GM23248 (cell line): ENCODE data around the gene DDR1. TPM values are rescaled to one million over a fixed set of nuclear protein-coding genes. Genes with fewer than 3 reads are reported as not detected.
A peak's percentile ranks its signal among the peaks of the same experiment; 100 is the strongest.

Experiments
- DNase-seq: peaks from one replicate; pipeline ENCODE4 v3.0.0-alpha.2; 2015
- H2AFZ ChIP-seq: fragments of 200-600 bp; sonication (generic); 2 replicates; pipeline ENCODE4 v1.6.1; 2016; ENCODE audit warnings: antibody characterized with exemption
- H3F3A ChIP-seq: fragments of 200-600 bp; sonication (generic); 2 replicates; pipeline ENCODE4 v1.6.1; 2016; ENCODE audit warnings: mild to moderate bottlenecking, antibody characterized with exemption, mixed run types; ENCODE audit not compliant: insufficient read depth
- H3K27ac ChIP-seq: fragments of 200-600 bp; sonication (generic); 2 replicates; pipeline ENCODE4 v1.5.1; 2016; ENCODE audit warnings: mild to moderate bottlenecking
- H3K27me3 ChIP-seq: fragments of 200-600 bp; sonication (generic); replicated peaks from 2 replicates; pipeline ENCODE4 v1.6.1; 2016; ENCODE audit warnings: mild to moderate bottlenecking; ENCODE audit not compliant: insufficient read depth
- H3K36me3 ChIP-seq: fragments of 200-600 bp; sonication (generic); 2 replicates; pipeline ENCODE4 v1.6.1; 2016; ENCODE audit warnings: low read depth, mild to moderate bottlenecking
- H3K4me1 ChIP-seq: fragments of 200-600 bp; sonication (generic); 2 replicates; pipeline ENCODE4 v1.6.1; 2016; ENCODE audit warnings: mild to moderate bottlenecking; ENCODE audit not compliant: insufficient read depth
- H3K4me2 ChIP-seq: fragments of 200-600 bp; sonication (generic); one replicate; pipeline ENCODE4 v1.6.1; 2016; ENCODE audit warnings: mild to moderate bottlenecking; ENCODE audit not compliant: unreplicated experiment
- H3K4me3 ChIP-seq: fragments of 200-600 bp; sonication (generic); 2 replicates; pipeline ENCODE4 v1.5.1; 2016; ENCODE audit warnings: mild to moderate bottlenecking
- H3K79me2 ChIP-seq: fragments of 200-600 bp; sonication (generic); 2 replicates; pipeline ENCODE4 v1.6.1; 2016; ENCODE audit warnings: mild to moderate bottlenecking; ENCODE audit not compliant: insufficient read depth
- H3K9ac ChIP-seq: fragments of 200-600 bp; sonication (generic); 2 replicates; pipeline ENCODE4 v1.6.1; 2016; ENCODE audit warnings: mild to moderate bottlenecking
- H3K9me2 ChIP-seq: fragments of 200-600 bp; sonication (generic); 2 replicates; pipeline ENCODE4 v1.6.1; 2016; ENCODE audit warnings: mixed run types, mild to moderate bottlenecking, moderate library complexity; ENCODE audit not compliant: insufficient read depth
- H3K9me3 ChIP-seq: fragments of 200-600 bp; sonication (generic); one replicate; pipeline ENCODE4 v1.6.1; 2017; ENCODE audit warnings: low read depth
- H4K20me1 ChIP-seq: fragments of 200-600 bp; sonication (generic); 2 replicates; pipeline ENCODE4 v1.6.0; 2016; ENCODE audit not compliant: insufficient read depth
- EZH2 ChIP-seq: fragments of 200-600 bp; sonication (generic); IDR thresholded peaks from 2 replicates; pipeline ENCODE4 v1.6.1; 2018; ENCODE audit warnings: antibody characterized with exemption, mild to moderate bottlenecking; ENCODE audit not compliant: insufficient read depth, poor library complexity, severe bottlenecking
- EZH2phosphoT487 ChIP-seq: fragments of 200-600 bp; sonication (generic); IDR thresholded peaks from 2 replicates; pipeline ENCODE4 v1.6.1; 2018; ENCODE audit warnings: antibody characterized with exemption, moderate library complexity, mild to moderate bottlenecking, low read depth; ENCODE audit not compliant: insufficient read depth
- WGBS, 2 experiments: methylation state at CpG; one replicate each; pipeline ENCODE4 v1.1.6; 2015 to 2017; ENCODE audit warnings: low lambda C conversion rate in 2 of 2, low coverage in 1 of 2; ENCODE audit errors: missing lambda C conversion rate in 2 of 2; 5-methylcytosine and 5-hydroxymethylcytosine counted together
- in situ Hi-C: fragments of 300-500 bp; cut with MboI; formaldehyde crosslinking; loops from 2 replicates; pipeline ENCODE4 v1.15.0; 2020
- polyA plus RNA-seq: library from polyadenylated mRNA; unstranded; fragments of >200 nt; fragmentation: Nextera tagmentation; extraction: Ambion mirVana; gene quantifications from 2 replicates; pipeline ENCODE4 v1.2.1, GENCODE V29; 2016
- total RNA-seq: library from RNA; depleted of rRNA; stranded (reverse); fragments of >200 nt; shearing (Covaris generic); gene quantifications from 2 replicates; pipeline ENCODE4 v1.2.3, GENCODE V29; 2014

DDR1 gene
- total and polyA plus RNA-seq, 2 experiments from 2014 or later = 16.9 to 27.0 TPM

- Histone ChIP-seq H4K20me1 (no peaks in the 10 kb centered on the region), H3F3A (peaks cover 12% of the 10 kb centered on the region), H3K36me3 (0 out of 2 replicates have a peak, but pooled peaks cover 3% of the 10 kb centered on the region), H3K79me2 (peaks cover 13% of the 10 kb centered on the region), H3K4me3 (peak overlapping the region; percentile 74), H3K9me3 (no peaks in the 10 kb centered on the region), H2AFZ (peak overlapping the region; percentile 84), H3K4me1 (peaks cover 7% of the 10 kb centered on the region; the same call in 1 of the 2 replicates), H3K9ac (peak overlapping the region; percentile 90), H3K9me2 (no peaks in the 10 kb centered on the region), H3K27me3 (no peaks in the 10 kb centered on the region), H3K27ac (peak overlapping the region; percentile 72), H3K4me2 (peak overlapping the region; percentile 77)
- TF ChIP-seq EZH2phosphoT487 (no peak), EZH2 (no peak)
- WGBS, 2 experiments = 5 to 11% methylated on average over 19 to 31 of the region's 31 CpGs
- DNase-seq = no peak
- in situ Hi-C loops = loop anchor here (10.0 kb wide), 1 partner anchor 161 kb away; no protein-coding TSS in a partner anchor
Observed at GRCh38 chr6:30913721-30914075, 29.4 kb downstream of the DDR1 start.

- H3K9ac ChIP-seq = peak within 1 kb of the TSS; percentile 90
- no peaks in the 10 kb centered on the region for H4K20me1 ChIP-seq
- peaks cover 8% of the 10 kb centered on the region for H3K79me2 ChIP-seq
- TF ChIP-seq EZH2phosphoT487 (no peak), EZH2 (no peak)
- in situ Hi-C loops = loop anchor here (10.0 kb wide), 1 partner anchor 161 kb away; no protein-coding TSS in a partner anchor
- peak within 1 kb of the TSS; percentile 72 for H3K27ac ChIP-seq
- H3K27me3 ChIP-seq = no peaks in the 10 kb centered on the region
- H3K36me3 ChIP-seq = 0 out of 2 replicates have a peak, but pooled peaks cover 3% of the 10 kb centered on the region
- H2AFZ ChIP-seq = peak within 1 kb of the TSS; percentile 84
- H3K9me3 ChIP-seq = no peaks in the 10 kb centered on the region
- DNase-seq = peak; percentile 93
- H3K4me1 ChIP-seq = peaks cover 2% of the 10 kb centered on the region; the same call in 1 of the 2 replicates
- H3K9me2 ChIP-seq = no peaks in the 10 kb centered on the region
- H3K4me2 ChIP-seq = peak within 1 kb of the TSS; percentile 77
- peaks cover 12% of the 10 kb centered on the region for H3F3A ChIP-seq
- peak within 1 kb of the TSS; percentile 74 for H3K4me3 ChIP-seq
- 1 to 2% methylated on average over 29 to 52 of the region's 52 CpGs for WGBS, 2 experiments
Observed at GRCh38 chr6:30914076-30914853, 29.9 kb downstream of the DDR1 start, which contains the start of gene VARS2. Gene VARS2 (plus strand): TSS chr6:30914238. CDS start chr6:30914837, 599 bp downstream.

GRCh38 chr6:30914854-30915590 is 30.7 kb downstream of the DDR1 start:
- H2AFZ ChIP-seq = peak overlapping the region; percentile 84
- in situ Hi-C loops = loop anchor here (10.0 kb wide), 1 partner anchor 160 kb away; no protein-coding TSS in a partner anchor

GRCh38 chr6:30915591-30915946 is 31.2 kb downstream of the DDR1 start:
- Histone ChIP-seq H3K9me2 (no peaks in the 10 kb centered on the region), H3F3A (peaks cover 12% of the 10 kb centered on the region), H4K20me1 (no peaks in the 10 kb centered on the region), H3K27ac (no peak overlapping the region), H3K4me2 (no peak overlapping the region), H3K9ac (peak overlapping the region; percentile 90; the same call in 1 of the 2 replicates), H3K79me2 (no peaks in the 10 kb centered on the region), H3K9me3 (no peaks in the 10 kb centered on the region), H3K4me3 (no peak overlapping the region), H3K4me1 (no peaks in the 10 kb centered on the region), H2AFZ (peak overlapping the region; percentile 47; the same call in 1 of the 2 replicates), H3K36me3 (0 out of 2 replicates have a peak, but pooled peaks cover 3% of the 10 kb centered on the region), H3K27me3 (no peaks in the 10 kb centered on the region)
- in situ Hi-C loops = loop anchor here (10.0 kb wide), 1 partner anchor 159 kb away; no protein-coding TSS in a partner anchor
- WGBS, 2 experiments = 41 to 47% methylated on average over 5 of the region's 5 CpGs
- DNase-seq = peak; percentile 77
- no peak for TF ChIP-seq EZH2phosphoT487
- TF ChIP-seq EZH2 = no peak

More at GRCh38 chr6:30914854-30915590, 30.7 kb downstream of the DDR1 start:
- WGBS, 2 experiments = 34 to 35% methylated on average over 17 of the region's 17 CpGs
- TF ChIP-seq EZH2 (no peak), EZH2phosphoT487 (no peak)
- peak overlapping the region; percentile 72 for H3K27ac ChIP-seq
- peak; percentile 31 for DNase-seq
- no peaks in the 10 kb centered on the region for H3K9me3 ChIP-seq
- peak overlapping the region; percentile 90 for H3K9ac ChIP-seq
- no peaks in the 10 kb centered on the region for H3K79me2 ChIP-seq
- 0 out of 2 replicates have a peak, but pooled peaks cover 3% of the 10 kb centered on the region for H3K36me3 ChIP-seq
- peaks cover 12% of the 10 kb centered on the region for H3F3A ChIP-seq
- H3K27me3 ChIP-seq = no peaks in the 10 kb centered on the region
- H3K4me2 ChIP-seq = peak overlapping the region; percentile 77
- peak overlapping the region; percentile 74 for H3K4me3 ChIP-seq
- H3K9me2 ChIP-seq = no peaks in the 10 kb centered on the region
- no peaks in the 10 kb centered on the region for H3K4me1 ChIP-seq
- no peaks in the 10 kb centered on the region for H4K20me1 ChIP-seq
